SK-N-SH treated with all-trans-retinoic acid at 6 μM for 48 hours (cell line): ENCODE data around the gene PSME2.

Experiments
- ATAC-seq: fragments of 200-7000 bp; cut with Tn5 transposase; 3 replicates; pipeline ENCODE4 v1.9.1; 2020; ENCODE audit warnings: mild to moderate bottlenecking, moderate library complexity
- ARNTL ChIP-seq: fragments of 450-650 bp; formaldehyde crosslinking; IDR thresholded peaks from 2 replicates; pipeline ENCODE4 v1.5.0; 2020; ENCODE audit warnings: low read depth, mild to moderate bottlenecking, moderate library complexity, borderline replicate concordance
- BACH2 ChIP-seq: fragments of 250-450 bp; sonication (Bioruptor Pico); IDR thresholded peaks from 2 replicates; pipeline ENCODE4 v1.9.0; 2021; ENCODE audit warnings: mild to moderate bottlenecking, borderline replicate concordance
- CSDC2 ChIP-seq: fragments of 250-450 bp; sonication (Bioruptor Pico); IDR thresholded peaks from 2 replicates; pipeline ENCODE4 v1.5.0; 2020; ENCODE audit warnings: mild to moderate bottlenecking, moderate library complexity
- CSRNP3 ChIP-seq: fragments of 250-450 bp; sonication (Bioruptor Pico); IDR thresholded peaks from 2 replicates; pipeline ENCODE4 v1.5.1; 2021; ENCODE audit warnings: mild to moderate bottlenecking, moderate library complexity
- ESRRG ChIP-seq: fragments of 250-450 bp; sonication (Bioruptor Pico); IDR thresholded peaks from 2 replicates; pipeline ENCODE4 v1.6.1; 2021; ENCODE audit warnings: mild to moderate bottlenecking
- GLIS3 ChIP-seq: fragments of 250-450 bp; sonication (Bioruptor Pico); IDR thresholded peaks from 2 replicates; pipeline ENCODE4 v1.5.0; 2020; ENCODE audit warnings: mild to moderate bottlenecking, moderate library complexity
- ISL1 ChIP-seq: fragments of 250-450 bp; sonication (Bioruptor Pico); IDR thresholded peaks from 2 replicates; pipeline ENCODE4 v2.1.2; 2022; ENCODE audit warnings: mild to moderate bottlenecking, moderate library complexity
- PATZ1 ChIP-seq: fragments of 250-450 bp; sonication (Bioruptor Pico); IDR thresholded peaks from 2 replicates; pipeline ENCODE4 v1.8.0; 2020; ENCODE audit warnings: mild to moderate bottlenecking, moderate library complexity, borderline replicate concordance
- PPARA ChIP-seq: fragments of 250-450 bp; sonication (Bioruptor Pico); IDR thresholded peaks from 2 replicates; pipeline ENCODE4 v1.5.0; 2020; ENCODE audit warnings: mild to moderate bottlenecking, borderline replicate concordance
- RARB ChIP-seq: fragments of 250-450 bp; sonication (Bioruptor Pico); IDR thresholded peaks from 2 replicates; pipeline ENCODE4 v1.8.0; 2021; ENCODE audit warnings: mild to moderate bottlenecking, moderate library complexity
- SNAI2 ChIP-seq: fragments of 250-450 bp; sonication (Bioruptor Pico); IDR thresholded peaks from 2 replicates; pipeline ENCODE4 v1.5.0; 2020; ENCODE audit warnings: mild to moderate bottlenecking, moderate library complexity
- TSHZ2 ChIP-seq: fragments of 250-450 bp; sonication (Bioruptor Pico); IDR thresholded peaks from 2 replicates; pipeline ENCODE4 v1.5.0; 2020; ENCODE audit warnings: mild to moderate bottlenecking, moderate library complexity
- ZC3H10 ChIP-seq: fragments of 250-450 bp; sonication (Bioruptor Pico); IDR thresholded peaks from 2 replicates; pipeline ENCODE4 v1.5.1; 2021; ENCODE audit warnings: mild to moderate bottlenecking, moderate library complexity
- ZNF70 ChIP-seq: fragments of 450-650 bp; formaldehyde crosslinking; IDR thresholded peaks from 2 replicates; pipeline ENCODE4 v1.5.0; 2020; ENCODE audit warnings: mild to moderate bottlenecking, moderate library complexity
- ZNF8 ChIP-seq: fragments of 450-650 bp; formaldehyde crosslinking; IDR thresholded peaks from 2 replicates; pipeline ENCODE4 v1.5.0; 2020; ENCODE audit warnings: mild to moderate bottlenecking, moderate library complexity

PSME2 gene

DNA sequence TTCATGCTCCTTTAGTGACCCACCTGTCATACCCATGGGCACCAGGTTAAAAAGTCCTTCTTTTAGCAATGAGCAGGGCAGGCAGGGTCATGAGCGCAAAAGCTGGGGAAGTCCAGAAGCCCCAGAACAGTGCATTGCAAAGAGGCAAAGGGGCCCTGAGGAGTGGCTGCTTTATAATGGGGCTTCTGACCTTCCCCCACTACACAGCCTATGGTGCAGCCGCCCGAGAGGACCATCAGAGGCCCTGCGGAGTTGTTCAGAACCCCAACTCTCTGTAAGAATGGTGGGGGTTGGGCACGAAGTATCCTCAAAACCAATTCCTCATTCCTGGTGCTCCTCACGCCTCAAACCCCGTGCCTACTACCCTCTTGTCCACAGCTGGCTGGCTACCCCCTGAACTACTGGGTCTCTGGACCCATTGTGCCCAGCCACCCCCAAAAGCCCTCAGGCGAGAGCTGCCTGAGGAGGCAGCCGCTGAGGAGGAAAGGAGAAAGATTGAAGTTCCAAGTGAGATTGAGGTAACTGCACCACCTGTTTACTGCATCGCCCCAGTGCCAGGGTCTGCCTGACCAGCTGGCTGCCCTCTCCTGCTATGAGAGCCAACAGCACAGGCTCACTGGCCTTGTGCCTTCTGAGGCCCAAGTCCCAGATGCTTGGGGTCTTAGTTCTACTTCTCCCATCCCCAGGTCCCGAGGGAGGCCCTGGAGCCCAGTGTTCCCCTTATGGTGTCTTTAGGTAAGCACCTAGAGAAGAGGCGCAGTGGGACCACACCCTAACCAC is 32.2 kb upstream of the PSME2 start (continued):
- TF ChIP-seq TSHZ2 (CRISPR knock-in tag) (no peak), RARB (no peak), BACH2 (CRISPR knock-in tag) (no peak)

- TF ChIP-seq PPARA (no peak), BACH2 (CRISPR knock-in tag) (no peak), PATZ1 (CRISPR knock-in tag) (no peak), ZNF70 (no peak), ESRRG (CRISPR knock-in tag) (no peak), CSDC2 (CRISPR knock-in tag) (no peak), ZC3H10 (CRISPR knock-in tag) (no peak), ISL1 (CRISPR knock-in tag) (no peak), RARB (no peak), GLIS3 (no peak)
- no peak for ATAC-seq
These were observed 31.5 kb upstream of the PSME2 start for GRCh38 chr14:24177891-24178290.

- no peak for ATAC-seq
- TF ChIP-seq GLIS3 (no peak), PATZ1 (CRISPR knock-in tag) (no peak), ZNF70 (no peak), PPARA (no peak), TSHZ2 (CRISPR knock-in tag) (no peak), CSRNP3 (CRISPR knock-in tag) (no peak), ZNF8 (no peak), SNAI2 (CRISPR knock-in tag) (no peak), ARNTL (CRISPR knock-in tag) (no peak)
- TF ChIP-seq, all 23 proteins: peak for 0
These were observed 30.8 kb upstream of the PSME2 start for GRCh38 chr14:24177041-24177825.
